Stimulated activated CD4-positive, alpha-beta T cell treated with anti-CD3 and anti-CD28 coated beads, Interleukin-4, amount 100 ng/mL, for 4 hours (primary cell): ENCODE data around the gene PHF21B.

Source experiments
- DNase-seq, 2 experiments: peaks; one replicate each; pipeline ENCODE4 v3.0.0-alpha.2; 2020

Gene PHF21B

DNA sequence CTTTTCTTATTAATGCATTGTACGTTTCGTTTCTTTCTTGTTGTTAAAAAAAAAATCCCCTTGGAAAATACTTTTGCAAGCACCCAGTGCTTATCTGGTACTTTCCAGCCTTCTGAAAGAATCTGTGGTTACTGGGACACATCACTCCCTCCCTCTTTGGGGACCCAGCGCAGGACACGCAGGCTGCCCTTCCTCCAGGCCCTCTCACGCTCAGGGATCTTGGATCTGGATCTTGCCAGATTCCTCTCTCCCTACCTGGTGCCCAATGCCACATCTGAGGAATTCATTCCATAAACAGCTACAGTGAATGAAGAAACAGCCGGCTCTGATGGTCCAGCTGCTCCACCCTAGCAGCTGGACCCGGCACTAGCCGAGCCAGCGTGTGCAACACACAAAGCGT, 55.7 kb downstream of the PHF21B start:
- no peak for DNase-seq

DNA sequence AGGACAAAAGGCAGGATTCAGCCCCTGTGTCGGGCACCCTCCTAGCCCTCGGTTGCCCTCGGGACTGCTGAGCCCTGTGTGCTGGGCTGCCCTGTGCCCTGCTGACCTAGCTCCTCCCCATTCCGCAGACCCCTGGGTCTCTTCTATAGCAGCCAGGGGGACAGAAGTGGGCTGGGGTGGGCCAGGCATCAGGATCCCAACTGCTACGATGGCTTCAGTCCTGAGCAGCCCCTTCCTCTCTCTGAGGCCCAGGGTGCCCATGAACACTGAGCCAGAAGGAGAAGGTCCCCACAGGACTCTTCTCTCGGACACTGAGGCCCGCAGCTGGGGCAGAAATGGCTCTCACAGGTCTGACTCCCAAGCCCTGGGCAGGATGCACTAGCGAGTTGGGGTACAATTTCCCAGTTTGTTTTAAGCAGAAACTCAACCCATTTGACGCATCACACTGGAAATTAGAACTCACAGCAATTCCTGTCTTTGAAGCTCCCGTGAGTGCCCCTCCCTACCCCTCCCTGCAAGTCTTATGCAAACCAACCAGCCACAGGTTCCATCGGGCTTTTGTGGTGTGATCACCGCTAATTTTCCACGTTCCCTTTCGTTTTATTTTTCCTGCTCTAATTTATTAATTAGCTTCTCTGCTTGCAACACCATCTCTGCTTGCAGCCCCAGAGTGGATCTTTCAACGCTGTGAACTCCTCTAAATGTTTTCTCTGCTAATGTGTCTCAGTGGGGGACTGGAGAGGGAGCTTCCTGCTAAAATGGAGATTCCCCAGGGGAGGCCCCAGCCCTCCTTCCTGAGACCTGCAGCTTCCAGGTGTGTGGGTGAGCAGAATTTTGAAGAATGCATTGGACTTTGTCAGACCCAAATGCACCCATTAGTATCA, 56.7 kb downstream of the PHF21B start:
- DNase-seq = no peak

DNA sequence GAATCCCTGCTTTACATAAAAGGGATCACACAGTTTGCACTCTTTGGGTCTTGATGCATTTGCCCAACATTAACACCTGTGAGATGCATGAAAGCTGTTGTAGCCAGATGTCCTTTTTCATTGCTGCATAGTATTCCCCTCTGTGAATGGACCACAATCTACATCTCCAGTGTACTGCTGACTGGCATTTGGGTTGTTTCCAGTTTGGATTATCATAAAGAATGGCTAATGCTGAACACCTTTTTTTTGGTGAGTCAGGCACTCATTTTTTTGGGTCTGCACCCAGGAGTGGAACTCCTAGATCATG, 58.3 kb downstream of the PHF21B start:
- DNase-seq = no peak

DNA sequence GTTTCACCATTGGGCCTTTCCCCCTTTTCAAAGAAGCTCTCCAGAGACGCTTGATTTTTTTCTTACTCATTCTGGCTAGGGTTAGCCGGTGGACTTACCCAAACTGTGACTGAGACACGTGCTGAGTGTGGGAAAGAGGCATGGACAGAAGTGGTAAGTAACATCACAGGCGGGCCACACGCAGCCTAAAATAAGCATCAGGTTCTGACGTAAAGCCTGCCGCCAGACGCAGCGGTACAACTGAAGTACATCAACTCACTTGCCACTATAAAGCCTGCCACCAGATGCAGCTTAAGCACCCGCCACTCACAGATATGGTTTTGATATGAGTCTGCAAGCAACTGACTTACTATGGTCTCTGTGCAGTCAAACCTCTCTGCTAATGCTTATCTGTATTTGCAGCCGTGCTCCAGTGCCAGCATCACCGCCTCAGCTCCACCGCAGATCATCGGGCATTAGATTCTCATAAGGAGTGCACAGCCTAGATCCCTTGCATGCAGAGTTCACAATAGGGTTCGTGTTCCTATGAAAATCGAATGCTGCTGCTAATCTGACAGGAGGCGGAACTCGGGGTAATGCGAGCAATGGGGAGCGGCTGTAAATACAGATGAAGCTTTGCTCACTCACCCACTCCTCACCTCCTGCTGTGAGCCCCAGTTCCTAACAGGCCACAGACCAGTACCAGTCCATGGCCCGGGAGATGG, 58.8 kb downstream of the PHF21B start:
- no peak for DNase-seq

DNA sequence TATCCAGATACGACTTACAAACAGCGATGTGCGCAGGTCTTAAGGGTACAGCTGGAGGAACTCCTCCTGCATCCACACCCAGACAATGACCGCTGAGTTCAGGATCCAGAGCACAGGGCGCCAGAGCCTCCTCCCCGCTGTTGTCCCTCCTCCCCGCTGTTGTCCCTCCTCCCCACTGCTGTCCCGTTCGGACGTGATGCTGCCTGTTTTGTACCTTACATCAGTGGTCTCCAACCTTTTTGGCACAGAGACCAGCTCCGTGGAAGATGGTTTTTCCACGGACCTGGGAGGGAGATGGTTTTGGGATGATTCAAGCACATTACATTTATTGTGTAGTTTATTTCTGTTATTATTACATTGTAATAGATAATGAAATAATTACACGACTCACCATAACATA, 62.0 kb downstream of the PHF21B start:
- no peak for DNase-seq

DNA sequence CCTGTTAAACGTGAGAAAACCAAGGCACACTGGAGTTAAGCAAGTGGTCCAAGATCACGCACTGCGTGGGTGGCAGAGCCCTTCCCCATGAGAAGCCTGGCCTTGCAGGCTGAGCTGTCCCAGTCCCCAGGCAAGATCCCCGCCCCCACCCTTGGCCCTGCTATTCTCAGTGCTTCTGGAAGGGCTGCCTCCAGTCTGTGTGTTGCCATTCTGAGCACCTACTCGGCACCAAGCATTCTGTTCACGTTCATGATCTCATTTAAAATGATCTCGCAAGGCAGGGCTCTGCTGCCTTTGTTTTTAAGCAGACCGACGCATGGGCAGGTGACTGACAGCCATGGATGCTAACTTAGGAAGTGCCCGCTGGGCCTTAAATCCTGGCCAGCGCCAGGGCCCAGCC, 62.8 kb downstream of the PHF21B start:
- no peak for DNase-seq

DNA sequence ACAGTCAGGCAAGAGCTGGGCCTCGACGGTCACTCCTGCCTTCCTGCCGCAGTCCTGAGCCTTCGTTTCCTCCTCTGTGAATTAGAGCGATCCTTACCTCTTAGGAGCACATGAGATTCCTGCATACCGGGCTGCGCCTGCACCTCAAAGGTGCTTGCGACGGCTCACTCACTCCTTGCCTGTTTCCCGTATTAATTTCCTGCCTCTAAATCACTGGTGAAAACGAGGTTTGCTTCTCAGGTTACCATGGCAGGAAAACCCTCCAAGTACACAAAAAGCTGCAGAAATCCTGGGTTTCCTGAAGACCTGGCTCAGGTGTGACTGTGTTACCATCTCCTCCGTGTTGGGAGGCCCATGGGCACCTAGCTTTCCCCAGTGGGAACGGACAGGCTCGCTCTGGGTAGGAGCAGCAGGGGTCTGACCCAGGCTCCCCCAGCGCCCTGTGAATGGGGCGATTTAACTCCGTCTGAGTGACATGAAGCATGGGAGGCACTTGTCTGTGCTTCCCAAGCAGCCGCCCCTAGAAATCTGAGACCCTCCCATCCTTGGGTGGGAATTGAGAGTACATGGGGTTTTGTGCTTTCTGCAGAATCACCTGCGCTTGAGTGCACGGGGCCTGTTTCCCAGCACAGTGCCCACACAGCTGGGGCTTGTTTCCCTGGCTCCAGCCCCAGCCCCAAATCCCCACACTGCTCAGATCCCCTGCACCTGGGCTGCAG, 64.8 kb downstream of the PHF21B start:
- DNase-seq = no peak

DNA sequence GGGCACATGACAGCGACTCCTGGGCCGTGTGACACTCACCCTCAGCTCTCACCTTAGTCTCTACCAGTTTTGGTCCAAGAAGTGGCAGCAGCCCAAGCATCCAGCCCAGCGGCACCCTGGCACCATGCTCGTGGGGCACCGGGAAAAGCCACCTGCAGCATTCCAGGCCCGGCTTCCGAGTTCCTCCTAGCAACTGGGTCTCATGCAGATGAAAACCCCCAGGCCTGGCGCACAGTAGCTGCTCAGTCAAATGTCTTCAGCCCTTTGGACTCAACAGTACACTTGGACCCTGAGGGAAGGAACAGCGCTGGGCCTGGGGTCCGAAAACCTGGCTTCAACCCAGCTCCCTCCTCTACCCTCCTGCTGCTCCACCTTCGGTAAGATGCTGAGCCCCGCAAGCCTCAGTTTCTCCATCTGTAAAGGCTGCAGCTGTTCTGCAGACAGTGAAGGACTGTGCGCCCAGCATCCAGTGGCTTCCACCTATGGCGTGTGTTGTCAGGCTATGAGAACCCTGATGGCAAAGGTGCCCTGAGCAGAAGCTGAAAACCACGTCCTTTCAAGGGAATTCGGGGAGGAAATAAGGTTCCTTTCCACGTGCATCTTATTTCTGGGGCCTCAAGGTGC, 66.0 kb downstream of the PHF21B start:
- no peak for DNase-seq

DNA sequence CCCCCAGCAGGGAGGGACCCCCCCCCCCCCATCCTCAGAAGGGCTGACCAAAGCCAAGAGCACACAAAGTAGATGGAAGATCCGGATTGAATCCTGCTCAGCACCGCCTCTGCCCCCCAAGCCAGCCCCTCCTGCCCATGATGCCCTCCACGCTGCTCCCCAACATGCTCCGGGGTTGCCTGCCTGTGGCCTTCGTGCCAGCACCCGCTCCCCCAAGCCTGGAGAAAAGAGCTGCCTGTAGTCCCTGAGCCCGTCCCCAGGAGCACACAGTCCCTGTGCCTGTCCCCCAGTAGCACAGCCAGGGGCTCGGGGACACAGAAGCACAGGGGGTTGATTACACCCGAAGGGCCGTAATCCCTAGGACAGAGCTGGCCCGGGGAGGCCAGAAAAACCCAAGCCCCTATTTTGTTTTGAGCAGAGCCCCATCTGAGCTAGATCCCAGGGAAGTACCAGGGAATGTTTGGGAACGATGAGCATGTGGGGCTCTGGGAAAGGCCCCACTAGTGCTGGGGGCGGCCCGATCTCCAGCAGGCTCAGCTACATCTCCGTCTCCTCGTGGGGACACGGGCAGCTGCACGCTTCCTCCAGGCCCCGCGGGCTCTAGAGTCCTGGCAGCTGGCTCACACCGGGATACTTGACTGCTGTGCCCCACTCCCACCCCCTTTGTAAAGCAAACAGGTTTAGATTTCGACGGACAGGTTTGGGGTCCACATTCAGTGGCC, 66.7 kb downstream of the PHF21B start:
- no peak for DNase-seq

DNA sequence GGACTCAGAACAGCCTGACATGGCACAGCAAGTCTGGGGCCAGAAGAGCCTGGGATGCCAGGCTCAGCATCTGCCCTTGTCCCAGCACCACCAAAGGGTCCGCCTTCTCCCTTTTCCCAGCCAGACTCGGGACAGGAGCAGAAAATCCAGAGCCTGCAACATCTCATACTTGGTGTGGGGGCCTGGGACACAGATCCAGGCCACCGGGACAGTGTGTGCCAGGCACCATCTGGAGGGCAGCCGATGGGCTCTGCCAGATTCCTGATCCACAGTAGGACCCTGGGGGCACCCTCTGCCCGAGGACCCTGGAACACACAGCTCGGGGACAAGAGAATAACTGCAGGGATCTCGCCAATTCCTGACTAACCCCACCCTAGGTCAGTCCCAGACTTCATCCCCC, 67.7 kb downstream of the PHF21B start:
- no peak for DNase-seq

DNA sequence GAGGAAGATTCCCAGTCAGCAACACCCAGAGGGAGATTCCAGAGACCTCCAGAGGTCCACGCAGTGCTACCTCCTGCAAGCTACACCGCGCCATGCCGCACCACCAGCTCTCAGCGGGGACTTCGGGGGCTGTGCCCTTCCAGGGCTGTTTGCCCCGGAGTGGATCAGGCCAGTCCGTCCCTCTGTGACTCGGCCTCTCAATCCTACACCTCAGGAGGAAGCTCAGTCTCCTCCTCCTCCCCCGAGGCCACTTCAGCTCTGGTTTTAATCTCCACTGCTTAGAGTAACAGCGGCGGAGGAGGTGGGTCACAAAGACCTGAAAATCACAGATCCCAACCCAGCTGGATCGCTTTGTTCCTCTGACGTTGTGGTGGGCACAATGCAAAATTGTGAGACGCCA, 68.6 kb downstream of the PHF21B start:
- no peak for DNase-seq

DNA sequence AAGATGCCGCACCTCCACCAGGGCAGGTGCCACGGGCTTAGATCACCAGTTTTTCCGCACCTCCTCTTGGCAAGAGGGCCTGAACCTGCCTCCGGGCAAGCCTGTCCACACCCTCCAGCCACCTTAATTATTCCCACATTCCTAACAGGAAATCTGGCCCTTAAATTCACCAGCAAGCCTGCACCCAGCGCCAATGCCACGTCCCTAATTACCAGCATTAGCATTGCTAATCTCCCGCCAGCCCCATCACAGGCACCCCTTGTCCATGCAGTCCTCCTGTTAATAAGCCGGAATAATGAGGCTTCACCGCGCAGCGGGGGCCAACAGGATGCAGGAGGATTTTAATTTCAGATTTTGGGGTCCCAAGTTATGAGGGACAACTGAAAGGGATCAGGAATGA, 69.7 kb downstream of the PHF21B start:
- DNase-seq = no peak

DNA sequence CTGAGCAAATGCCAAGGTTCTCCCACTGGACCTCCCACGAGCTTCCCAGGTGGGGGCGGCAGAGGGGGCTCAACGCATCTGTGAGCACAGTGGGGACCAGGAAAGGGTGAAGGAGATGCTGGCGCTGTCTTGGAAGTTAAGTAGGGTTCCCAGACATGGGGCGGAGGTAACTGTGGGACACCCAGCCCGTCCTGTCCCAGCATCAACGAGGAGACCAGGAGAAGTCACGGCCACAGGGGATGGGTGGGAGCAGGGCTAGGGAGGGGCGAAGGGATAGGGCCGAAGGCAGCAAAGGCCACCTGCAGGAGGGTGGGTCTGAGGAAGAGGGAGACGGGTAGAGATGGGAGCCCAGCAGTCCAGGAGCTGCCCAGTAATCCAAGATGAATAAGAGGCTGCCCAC, 70.4 kb downstream of the PHF21B start:
- no peak for DNase-seq

DNA sequence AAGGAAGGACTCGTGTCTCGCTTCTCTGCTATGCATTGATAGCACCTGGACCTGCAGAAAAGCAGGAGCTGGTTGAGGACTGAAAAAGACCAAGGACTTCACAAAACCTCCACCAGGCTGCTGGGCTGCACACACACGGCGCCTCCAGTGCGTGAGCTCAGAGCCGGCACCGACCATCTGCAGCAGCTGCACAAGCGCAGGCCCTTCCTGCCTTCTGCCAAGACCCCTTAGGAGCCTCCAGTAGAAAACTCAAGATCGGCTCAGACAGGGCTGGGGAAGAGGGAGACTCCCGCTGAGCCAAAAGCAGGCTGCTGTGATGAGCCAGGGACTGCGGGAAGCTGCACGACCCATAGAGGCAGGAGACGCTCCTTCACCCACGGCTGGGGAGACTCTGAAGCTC, 70.9 kb downstream of the PHF21B start:
- DNase-seq = no peak

DNA sequence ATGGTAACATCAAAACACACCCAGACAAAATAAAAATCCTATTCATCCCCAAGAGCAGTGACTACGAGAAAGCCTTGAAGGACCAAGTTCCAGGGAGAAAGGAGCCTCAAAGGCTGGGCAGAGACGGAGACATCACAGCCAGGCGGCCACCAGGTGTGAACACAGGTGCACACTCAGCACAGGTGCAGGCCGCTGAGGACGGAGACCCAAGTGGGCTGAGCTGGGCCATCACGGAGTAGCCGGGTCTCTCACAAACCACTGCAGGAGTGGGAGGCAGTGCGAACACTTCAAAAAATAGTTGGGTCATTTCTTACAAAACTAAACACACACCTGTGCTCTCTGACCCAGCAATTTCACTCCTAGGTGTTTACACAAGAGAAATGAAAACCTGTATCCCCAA, 72.6 kb downstream of the PHF21B start:
- no peak for DNase-seq

DNA sequence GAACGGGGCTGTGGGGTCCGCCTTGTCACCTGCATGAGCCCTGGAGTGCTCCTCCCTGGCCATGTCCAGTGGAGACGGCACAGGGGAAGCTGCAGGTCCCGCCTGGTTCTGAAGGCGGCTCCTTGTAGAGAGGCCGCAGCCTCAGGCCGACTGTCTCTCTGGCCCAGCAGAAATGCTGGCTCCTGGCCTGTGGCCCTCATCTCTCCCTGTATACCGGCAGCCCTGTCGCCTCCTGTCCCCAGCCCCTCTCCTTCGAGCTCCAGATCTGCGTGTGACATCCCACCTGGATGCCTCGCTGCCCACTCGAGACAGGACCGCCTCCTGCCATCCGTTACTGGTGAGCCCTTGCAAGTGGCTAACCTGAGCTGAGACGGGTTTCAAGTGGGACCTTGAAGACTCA, 73.6 kb downstream of the PHF21B start:
- no peak for DNase-seq

DNA sequence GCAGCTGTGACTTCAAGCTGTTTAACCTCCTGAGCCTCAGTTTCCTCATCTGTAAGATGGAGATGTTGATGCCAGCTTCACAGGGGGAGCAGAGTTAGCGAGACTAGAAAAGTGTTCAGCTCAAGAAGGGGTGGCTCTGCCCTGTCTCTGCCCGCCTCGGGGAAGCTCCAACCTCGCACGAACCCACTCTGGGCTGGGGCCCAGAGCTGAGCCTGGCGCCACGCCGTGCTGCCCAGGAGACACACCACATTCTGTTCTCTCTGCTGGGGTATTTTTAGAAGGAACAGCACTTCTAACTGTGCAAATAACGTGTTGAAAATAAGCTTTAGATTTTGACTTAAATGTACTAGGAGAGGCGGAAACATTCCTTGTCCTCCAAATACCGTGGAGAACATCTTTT, 74.1 kb downstream of the PHF21B start:
- no peak for DNase-seq

DNA sequence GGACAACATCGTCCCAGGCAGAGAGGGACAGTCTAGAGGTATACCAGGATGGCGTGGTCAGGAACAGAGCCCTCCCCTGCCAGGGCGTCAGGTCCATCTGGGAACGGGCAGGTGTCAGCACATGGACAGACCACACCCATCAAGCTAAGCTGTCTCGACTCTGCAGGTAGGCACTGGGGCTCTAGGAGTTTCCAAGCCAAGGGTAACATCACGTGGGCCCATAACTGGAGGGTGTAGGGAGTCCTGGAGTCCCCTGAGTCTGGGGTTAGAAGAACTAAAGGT, 75.4 kb downstream of the PHF21B start:
- no peak for DNase-seq

DNA sequence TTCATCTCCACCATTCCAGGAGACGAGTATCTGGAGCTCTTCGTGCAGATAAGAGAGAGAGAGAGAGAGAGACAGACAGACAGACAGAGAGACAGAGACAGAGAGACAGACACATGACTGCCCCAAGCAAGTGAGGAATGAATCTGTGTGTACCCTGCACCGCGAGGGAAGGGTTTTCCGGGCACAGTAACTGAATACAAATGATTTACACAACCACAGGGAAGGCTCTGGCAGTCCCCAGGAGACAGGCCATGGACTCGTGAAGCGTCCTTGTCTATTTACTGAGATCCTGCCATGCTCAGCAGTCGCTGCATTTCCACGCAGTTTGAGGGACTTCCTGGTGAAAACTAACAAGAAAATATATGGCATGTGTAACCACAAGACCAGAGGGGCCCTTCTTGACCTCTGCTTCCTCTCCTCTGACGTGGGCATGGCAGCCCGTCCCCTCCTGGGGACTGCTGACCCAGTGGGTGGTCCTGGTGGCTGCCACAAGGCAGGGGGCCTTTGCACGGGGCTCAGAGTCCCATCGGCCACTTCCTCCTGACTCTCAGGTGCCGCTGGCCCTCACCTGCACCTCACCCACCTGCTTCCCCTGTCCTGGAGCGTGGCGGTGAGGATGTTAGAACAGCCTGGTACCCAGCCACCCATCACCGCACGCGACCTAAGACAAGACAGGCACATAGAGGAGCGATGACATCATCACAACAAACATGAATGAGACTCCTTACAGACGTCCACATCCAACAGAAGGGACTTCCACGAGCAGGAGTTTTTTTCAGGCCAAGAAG, 75.9 kb downstream of the PHF21B start:
- DNase-seq = no peak

DNA sequence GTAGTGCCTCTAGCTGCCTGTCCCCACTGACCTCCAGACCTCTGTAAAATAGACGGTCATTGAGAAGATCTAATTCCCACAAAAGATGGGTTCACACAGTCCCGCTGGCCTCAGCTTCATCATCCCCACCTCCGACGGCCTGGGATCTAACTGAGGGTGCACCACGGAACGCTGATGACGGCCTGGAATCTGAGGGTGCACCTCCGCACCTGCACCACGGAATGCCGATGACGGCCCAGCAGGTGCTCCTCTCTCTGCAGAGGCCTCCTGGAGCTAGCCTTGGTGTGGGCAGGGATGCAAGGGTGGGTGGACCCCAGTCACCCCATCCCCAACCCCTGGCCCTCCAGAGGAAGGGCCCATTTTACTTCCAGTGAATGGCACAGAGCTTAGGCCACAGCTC, 77.3 kb downstream of the PHF21B start:
- DNase-seq = no peak

DNA sequence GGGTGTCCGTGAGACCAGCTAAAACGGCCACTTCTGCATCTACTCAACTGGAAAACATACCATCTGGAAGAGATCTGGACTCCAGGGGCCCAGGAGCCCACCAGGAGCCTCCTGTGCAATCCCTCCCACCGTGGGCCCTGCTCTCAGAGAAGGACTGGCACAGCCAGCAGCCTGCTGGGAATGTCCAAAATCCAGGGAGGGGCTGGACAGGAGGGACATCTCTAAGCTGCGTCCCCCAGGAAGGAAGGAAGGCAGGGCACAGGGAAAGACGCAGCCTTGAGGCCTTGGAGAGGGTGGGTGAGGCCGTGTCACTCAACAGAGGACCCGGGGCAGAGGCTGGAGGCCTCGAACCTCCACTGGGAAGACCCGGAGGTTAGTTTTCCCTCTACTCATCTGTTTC, 78.0 kb downstream of the PHF21B start:
- DNase-seq = no peak

DNA sequence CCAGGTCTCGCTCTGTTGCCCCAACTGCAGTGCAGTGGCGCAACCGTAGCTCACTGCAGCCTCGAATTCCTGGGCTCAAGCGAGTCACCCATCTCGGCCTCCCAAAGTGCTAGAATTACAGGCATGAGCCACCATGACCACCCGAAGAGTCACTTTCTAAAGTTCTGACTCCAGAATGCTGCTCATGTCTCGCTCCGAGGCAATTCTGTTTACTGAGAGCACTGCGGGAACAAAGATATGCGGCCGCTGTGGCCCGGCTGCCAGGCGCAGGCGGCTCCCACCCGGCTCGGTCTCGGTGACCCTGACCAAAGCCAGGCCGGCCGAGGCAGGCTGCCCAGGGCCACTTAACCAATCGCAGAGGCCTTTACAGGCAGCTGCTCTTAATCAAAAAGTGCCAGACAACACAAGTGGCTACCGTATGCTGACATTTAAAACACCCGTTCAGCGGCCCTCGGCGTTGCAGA, 78.7 kb downstream of the PHF21B start:
- DNase-seq = no peak
